ENCODE measurements around the gene DOCK10.
A peak's percentile ranks its signal among the peaks of the same experiment; 100 is the strongest.
"Not testable (repeated sequence)": the region's sequence is repeated elsewhere in the genome, so short reads cannot be mapped to it uniquely, and the experiment has no call there.

The DOCK10 gene

GRCh38 chr2:224946895-224947294 is 95.4 kb downstream of the DOCK10 start:
- no peak for DNase-seq (ENCODE audit: low read depth)

- DNase-seq (ENCODE audit: low read depth), result no peak
Measured at GRCh38 chr2:224944707-224945547, 97.3 kb downstream of the DOCK10 start.

- DNase-seq (ENCODE audit: low read depth), result not testable (repeated sequence)
Measured at GRCh38 chr2:224943601-224944041, 98.6 kb downstream of the DOCK10 start.

GRCh38 chr2:224941960-224942359 is 100.3 kb downstream of the DOCK10 start:
- DNase-seq (ENCODE audit: low read depth), result no peak

GRCh38 chr2:224940618-224941017 is 101.7 kb downstream of the DOCK10 start:
- no peak for DNase-seq (ENCODE audit: low read depth)

GRCh38 chr2:224938651-224939182 is 103.6 kb downstream of the DOCK10 start:
- no peak for DNase-seq (ENCODE audit: low read depth)

- DNase-seq (ENCODE audit: low read depth), result no peak
Measured at GRCh38 chr2:224937887-224938286, 104.4 kb downstream of the DOCK10 start.

GRCh38 chr2:224934526-224935188 is 107.6 kb downstream of the DOCK10 start:
- DNase-seq (ENCODE audit: low read depth), result no peak

GRCh38 chr2:224933431-224933830 is 108.8 kb downstream of the DOCK10 start:
- DNase-seq (ENCODE audit: low read depth), result no peak

- no peak for DNase-seq (ENCODE audit: low read depth)
Measured at GRCh38 chr2:224932522-224932921, 109.7 kb downstream of the DOCK10 start.

GRCh38 chr2:224931956-224932355 is 110.3 kb downstream of the DOCK10 start:
- DNase-seq (ENCODE audit: low read depth), result no peak

- DNase-seq (ENCODE audit: low read depth), result no peak
Measured at GRCh38 chr2:224930990-224931389, 111.3 kb downstream of the DOCK10 start.

- DNase-seq (ENCODE audit: low read depth), result no peak
Measured at GRCh38 chr2:224930124-224930523, 112.1 kb downstream of the DOCK10 start.

- DNase-seq (ENCODE audit: low read depth), result no peak
Measured at GRCh38 chr2:224929512-224929911, 112.8 kb downstream of the DOCK10 start.

- peak; percentile 44 for DNase-seq (ENCODE audit: low read depth)
Measured at GRCh38 chr2:224927646-224928173, 114.6 kb downstream of the DOCK10 start.

- DNase-seq (ENCODE audit: low read depth), result no peak
Measured at GRCh38 chr2:224927011-224927410, 115.3 kb downstream of the DOCK10 start.

GRCh38 chr2:224925810-224926100 is 116.5 kb downstream of the DOCK10 start:
- no peak for DNase-seq (ENCODE audit: low read depth)

GRCh38 chr2:224925061-224925809 is 117.0 kb downstream of the DOCK10 start:
- DNase-seq (ENCODE audit: low read depth), result no peak

GRCh38 chr2:224924631-224925030 is 117.6 kb downstream of the DOCK10 start:
- DNase-seq (ENCODE audit: low read depth), result no peak

- DNase-seq (ENCODE audit: low read depth), result no peak
Measured at GRCh38 chr2:224922142-224922727, 120.0 kb downstream of the DOCK10 start.

GRCh38 chr2:224919472-224920110 is 122.7 kb downstream of the DOCK10 start:
- DNase-seq (ENCODE audit: low read depth), result no peak
